ENCODE results near the gene ZNHIT3.

The ZNHIT3 gene

GRCh38 chr17:36510636-36511035, 24.2 kb downstream of the ZNHIT3 start:
- TF ChIP-seq TAF1 (IDR thresholded peaks at IDR 0.05; ENCODE audit: borderline replicate concordance, insufficient read depth, low read length), result no peak
- TF ChIP-seq SIN3A (IDR thresholded peaks at IDR 0.05; ENCODE audit: borderline replicate concordance, insufficient read depth, low read length), result no peak
- no peak for TF ChIP-seq POLR2AphosphoS5 (IDR thresholded peaks at IDR 0.05; ENCODE audit: low read depth, low read length)
- no peak for TF ChIP-seq REST (IDR thresholded peaks at IDR 0.05; ENCODE audit: insufficient read depth in 1 of 2, low read depth in 2 of 2, low read length in 2 of 2)
- no peak for TF ChIP-seq FOXP2 (optimal IDR thresholded peaks at IDR 0.05; ENCODE audit: borderline replicate concordance, extremely low read depth, extremely low read length, insufficient read depth)

GRCh38 chr17:36511216-36511615, 24.7 kb downstream of the ZNHIT3 start:
- TF ChIP-seq FOXP2 (optimal IDR thresholded peaks at IDR 0.05; ENCODE audit: borderline replicate concordance, extremely low read depth, extremely low read length, insufficient read depth) (no peak), TAF1 (IDR thresholded peaks at IDR 0.05; ENCODE audit: borderline replicate concordance, insufficient read depth, low read length) (no peak), SIN3A (IDR thresholded peaks at IDR 0.05; ENCODE audit: borderline replicate concordance, insufficient read depth, low read length) (no peak), POLR2AphosphoS5 (IDR thresholded peaks at IDR 0.05; ENCODE audit: low read depth, low read length) (no peak), REST (IDR thresholded peaks at IDR 0.05; ENCODE audit: insufficient read depth in 1 of 2, low read depth in 2 of 2, low read length in 2 of 2) (no peak)

GRCh38 chr17:36512641-36513040, 26.2 kb downstream of the ZNHIT3 start:
- TF ChIP-seq POLR2AphosphoS5 (IDR thresholded peaks at IDR 0.05; ENCODE audit: low read depth, low read length) (no peak), REST (IDR thresholded peaks at IDR 0.05; ENCODE audit: insufficient read depth in 1 of 2, low read depth in 2 of 2, low read length in 2 of 2) (no peak), FOXP2 (optimal IDR thresholded peaks at IDR 0.05; ENCODE audit: borderline replicate concordance, extremely low read depth, extremely low read length, insufficient read depth) (no peak), TAF1 (IDR thresholded peaks at IDR 0.05; ENCODE audit: borderline replicate concordance, insufficient read depth, low read length) (no peak), SIN3A (IDR thresholded peaks at IDR 0.05; ENCODE audit: borderline replicate concordance, insufficient read depth, low read length) (no peak)

- TF ChIP-seq SIN3A (IDR thresholded peaks at IDR 0.05; ENCODE audit: borderline replicate concordance, insufficient read depth, low read length), result no peak
- no peak for TF ChIP-seq POLR2AphosphoS5 (IDR thresholded peaks at IDR 0.05; ENCODE audit: low read depth, low read length)
- TF ChIP-seq FOXP2 (optimal IDR thresholded peaks at IDR 0.05; ENCODE audit: borderline replicate concordance, extremely low read depth, extremely low read length, insufficient read depth), result no peak
- TF ChIP-seq REST (IDR thresholded peaks at IDR 0.05; ENCODE audit: insufficient read depth in 1 of 2, low read depth in 2 of 2, low read length in 2 of 2), result no peak
- no peak for TF ChIP-seq TAF1 (IDR thresholded peaks at IDR 0.05; ENCODE audit: borderline replicate concordance, insufficient read depth, low read length)
Measured at GRCh38 chr17:36514856-36515255, 28.4 kb downstream of the ZNHIT3 start.

- TF ChIP-seq REST (IDR thresholded peaks at IDR 0.05; ENCODE audit: insufficient read depth in 1 of 2, low read depth in 2 of 2, low read length in 2 of 2) (no peak), POLR2AphosphoS5 (IDR thresholded peaks at IDR 0.05; ENCODE audit: low read depth, low read length) (no peak), SIN3A (IDR thresholded peaks at IDR 0.05; ENCODE audit: borderline replicate concordance, insufficient read depth, low read length) (no peak), FOXP2 (optimal IDR thresholded peaks at IDR 0.05; ENCODE audit: borderline replicate concordance, extremely low read depth, extremely low read length, insufficient read depth) (no peak), TAF1 (IDR thresholded peaks at IDR 0.05; ENCODE audit: borderline replicate concordance, insufficient read depth, low read length) (no peak)
Measured at GRCh38 chr17:36515837-36516236, 29.4 kb downstream of the ZNHIT3 start.
